Hematopoietic multipotent progenitor cell treated with erythropoietin and hydrocortisone succinate and interleukin-3 and kit ligand, for 6 days (in vitro differentiated cells): ENCODE results near the gene MBP.
A peak's percentile ranks its signal among the peaks of the same experiment; 100 is the strongest.
"Not testable (repeated sequence)": the region's sequence is repeated elsewhere in the genome, so short reads cannot be mapped to it uniquely, and the experiment has no call there.

Experiments used
- DNase-seq: peaks from one replicate; pipeline ENCODE4 v3.0.0-alpha.2; 2015

Gene MBP

GRCh38 chr18:76959605-76960004 lies 173.0 kb downstream of the MBP start:
- no peak for DNase-seq

GRCh38 chr18:76958692-76959341 lies 173.8 kb downstream of the MBP start:
- no peak for DNase-seq

GRCh38 chr18:76957384-76958355 lies 174.9 kb downstream of the MBP start:
- DNase-seq, result no peak

GRCh38 chr18:76956648-76957047 lies 175.9 kb downstream of the MBP start:
- DNase-seq, result no peak

- no peak for DNase-seq
These were observed 176.9 kb downstream of the MBP start for GRCh38 chr18:76955524-76956170.

GRCh38 chr18:76953583-76954233 lies 178.9 kb downstream of the MBP start:
- no peak for DNase-seq

GRCh38 chr18:76953156-76953555 lies 179.4 kb downstream of the MBP start:
- DNase-seq, result no peak

GRCh38 chr18:76952747-76953146 lies 179.8 kb downstream of the MBP start:
- no peak for DNase-seq

- DNase-seq, result peak; percentile 69
These were observed 180.9 kb downstream of the MBP start for GRCh38 chr18:76951456-76952247.

- no peak for DNase-seq
These were observed 184.2 kb downstream of the MBP start for GRCh38 chr18:76948345-76948744.

GRCh38 chr18:76944346-76944745 lies 188.2 kb downstream of the MBP start:
- DNase-seq, result not testable (repeated sequence)

GRCh38 chr18:76943542-76944339 lies 188.8 kb downstream of the MBP start:
- no peak for DNase-seq

GRCh38 chr18:76941284-76941683 lies 191.3 kb downstream of the MBP start:
- no peak for DNase-seq

- no peak for DNase-seq
These were observed 194.0 kb downstream of the MBP start for GRCh38 chr18:76938619-76939018.

- no peak for DNase-seq
These were observed 195.0 kb downstream of the MBP start for GRCh38 chr18:76937597-76937996.

GRCh38 chr18:76936877-76937276 lies 195.7 kb downstream of the MBP start:
- DNase-seq, result no peak

GRCh38 chr18:76935722-76936337 lies 196.8 kb downstream of the MBP start:
- no peak for DNase-seq

GRCh38 chr18:76932026-76932819 lies 200.4 kb downstream of the MBP start:
- DNase-seq, result no peak

GRCh38 chr18:76931171-76931570 lies 201.4 kb downstream of the MBP start:
- DNase-seq, result no peak
